HG02840 (cell line): ENCODE data around the gene PLPPR3.

Source experiments
- ATAC-seq: cut with Tn5 transposase; IDR thresholded peaks from one replicate; pipeline ENCODE4 v1.9.1; 2021; ENCODE audit warnings: mild to moderate bottlenecking, moderate library complexity, moderate number of reproducible peaks; ENCODE audit not compliant: unreplicated experiment, low FRiP score

PLPPR3 gene

GRCh38 chr19:798415-799075 lies 23.2 kb downstream of the PLPPR3 start:
- ATAC-seq = no peak

GRCh38 chr19:797528-798414 lies 24.0 kb downstream of the PLPPR3 start:
- peak; percentile 44 for ATAC-seq

GRCh38 chr19:796692-797527 lies 24.8 kb downstream of the PLPPR3 start, which contains the start of gene PTBP1:
PTBP1 (plus strand) TSS chr19:797452; CDS start chr19:797498, 46 bp downstream.
- ATAC-seq = peak; percentile 78

- ATAC-seq = no peak
Observed at GRCh38 chr19:795691-796581, 25.8 kb downstream of the PLPPR3 start.

GRCh38 chr19:795073-795611 lies 26.6 kb downstream of the PLPPR3 start:
- ATAC-seq = no peak

- ATAC-seq = no peak
Observed at GRCh38 chr19:793806-794205, 27.9 kb downstream of the PLPPR3 start.

- ATAC-seq = no peak
Observed at GRCh38 chr19:792306-792885, 29.4 kb downstream of the PLPPR3 start.

- ATAC-seq = no peak
Observed at GRCh38 chr19:791567-792305, 30.0 kb downstream of the PLPPR3 start.

- no peak for ATAC-seq
Observed at GRCh38 chr19:791007-791566, 30.7 kb downstream of the PLPPR3 start.

GRCh38 chr19:789701-790060 lies 32.1 kb downstream of the PLPPR3 start:
- no peak for ATAC-seq

- ATAC-seq = no peak
Observed at GRCh38 chr19:788983-789700, 32.6 kb downstream of the PLPPR3 start.

- no peak for ATAC-seq
Observed at GRCh38 chr19:788686-788982, 33.1 kb downstream of the PLPPR3 start.

- ATAC-seq = no peak
Observed at GRCh38 chr19:787536-787935, 34.2 kb downstream of the PLPPR3 start.

GRCh38 chr19:784541-784940 lies 37.2 kb downstream of the PLPPR3 start:
- no peak for ATAC-seq

GRCh38 chr19:782878-783668 lies 38.7 kb downstream of the PLPPR3 start:
- no peak for ATAC-seq

GRCh38 chr19:782185-782877 lies 39.4 kb downstream of the PLPPR3 start:
- no peak for ATAC-seq

- no peak for ATAC-seq
Observed at GRCh38 chr19:781800-782184, 40.0 kb downstream of the PLPPR3 start.
